GM19099 (cell line): ENCODE data around the gene SYT12.

ENCODE experiments used
- POLR2A ChIP-seq: IDR thresholded peaks from 3 replicates; pipeline ENCODE4 v1.6.1; 2011; ENCODE audit warnings: low read depth; ENCODE audit not compliant: insufficient read length; ENCODE audit errors: extremely low read depth

The SYT12 gene

DNA sequence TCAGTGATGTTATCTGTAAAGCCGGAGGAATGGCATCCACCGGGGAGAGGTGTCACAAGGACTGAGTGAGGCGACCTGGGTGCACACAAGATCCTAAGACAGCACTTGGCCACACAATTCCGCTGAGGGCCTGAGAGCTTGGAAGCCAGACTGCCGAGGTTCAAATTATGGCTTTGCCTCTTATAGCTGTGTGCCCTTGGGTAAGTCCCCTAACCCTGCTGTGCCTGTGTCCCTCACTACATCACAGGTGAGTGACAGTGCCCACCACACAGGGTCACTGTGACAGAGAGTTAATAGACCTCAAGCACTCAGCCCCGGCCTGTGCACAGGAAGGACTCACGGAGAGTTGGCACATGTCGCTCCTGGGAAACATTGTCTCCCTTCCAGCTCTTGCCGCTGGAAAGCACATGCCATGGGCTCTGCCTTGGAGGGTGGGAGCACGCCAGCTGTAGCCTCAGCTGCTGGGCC, 34.3 kb downstream of the SYT12 start:
- TF ChIP-seq POLR2A, result no peak

GRCh38 chr11:67058506-67058905, 35.6 kb downstream of the SYT12 start:
- TF ChIP-seq POLR2A, result no peak

GRCh38 chr11:67059671-67060070, 36.7 kb downstream of the SYT12 start:
- TF ChIP-seq POLR2A, result no peak

DNA sequence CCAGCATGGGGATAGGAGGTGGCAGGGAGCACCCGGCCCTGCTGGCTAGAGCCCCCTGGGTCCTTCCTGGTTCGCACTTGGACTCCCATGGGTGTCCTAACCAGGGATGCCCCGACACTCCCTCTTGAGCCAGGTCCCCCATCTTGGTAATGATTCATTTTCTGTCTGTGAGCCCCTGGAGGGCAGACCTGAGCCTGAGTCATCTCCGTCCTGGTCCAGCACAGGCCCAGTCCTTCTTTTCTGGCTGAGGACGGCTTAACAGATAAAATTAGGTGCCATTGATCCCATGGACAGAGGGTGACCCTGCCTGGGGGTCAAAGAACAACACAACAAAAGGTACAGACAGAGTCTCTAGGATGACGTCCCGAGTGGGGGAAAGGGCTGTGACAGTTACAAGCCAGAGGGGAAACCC, 37.2 kb downstream of the SYT12 start:
- TF ChIP-seq POLR2A, result no peak

GRCh38 chr11:67062526-67063373, 39.8 kb downstream of the SYT12 start:
- TF ChIP-seq POLR2A, result no peak

DNA sequence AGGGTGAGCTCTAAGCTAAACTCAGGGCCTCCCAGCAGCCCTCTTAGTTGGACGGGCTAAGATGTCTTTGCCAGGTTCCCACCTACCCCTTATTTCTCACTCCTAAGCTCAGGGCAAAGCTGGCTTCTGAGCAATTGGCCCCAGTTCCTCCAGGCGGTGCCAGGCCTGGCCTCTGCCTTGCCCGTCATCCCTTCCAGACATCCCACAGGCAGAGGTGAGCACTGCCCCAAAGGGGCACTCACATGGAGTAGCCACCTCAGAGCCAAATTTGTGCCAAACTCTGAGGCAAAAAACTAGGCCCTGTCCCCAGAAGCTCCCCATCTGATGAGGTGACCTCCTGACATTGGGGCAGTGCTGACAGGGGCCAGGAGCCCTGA, 43.4 kb downstream of the SYT12 start:
- TF ChIP-seq POLR2A, result no peak

DNA sequence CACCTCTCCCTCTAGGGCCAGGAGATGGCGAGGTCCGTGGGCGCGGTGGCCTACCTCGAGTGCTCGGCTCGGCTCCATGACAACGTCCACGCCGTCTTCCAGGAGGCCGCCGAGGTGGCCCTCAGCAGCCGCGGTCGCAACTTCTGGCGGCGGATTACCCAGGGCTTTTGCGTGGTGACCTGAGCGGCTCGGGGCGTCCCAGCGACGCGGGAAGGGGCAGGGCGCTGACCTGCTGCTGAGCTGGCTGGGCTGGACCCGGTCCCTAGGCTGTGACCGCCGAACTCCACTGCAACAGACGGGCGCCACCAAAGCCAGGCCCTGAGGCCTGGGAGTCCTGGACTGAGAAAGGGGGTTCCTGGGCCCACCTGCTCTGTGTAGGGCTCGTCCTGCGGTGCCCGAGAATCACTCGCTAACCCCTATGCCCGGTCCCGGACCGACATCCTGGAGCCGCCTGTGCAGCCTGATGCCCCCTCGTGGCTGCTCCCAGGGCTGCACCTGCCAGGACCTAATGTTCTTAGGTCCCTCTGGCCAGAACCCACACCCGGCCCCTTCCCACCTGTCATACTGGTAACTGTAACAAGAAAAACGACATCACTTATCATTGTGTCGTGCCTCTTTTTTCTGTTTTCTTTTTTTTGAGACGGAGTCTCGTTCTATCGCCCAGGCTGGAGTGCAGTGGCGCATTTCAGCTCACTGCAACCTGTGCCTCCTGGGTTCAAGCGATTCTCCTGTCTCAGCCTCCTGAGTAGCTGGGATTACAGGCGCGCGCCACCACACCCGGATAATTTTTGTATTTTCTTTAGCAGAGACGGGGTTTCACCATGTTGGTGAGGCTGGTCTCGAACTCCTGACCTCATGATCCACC, 48.7 kb downstream of the SYT12 start:
- no peak for TF ChIP-seq POLR2A

DNA sequence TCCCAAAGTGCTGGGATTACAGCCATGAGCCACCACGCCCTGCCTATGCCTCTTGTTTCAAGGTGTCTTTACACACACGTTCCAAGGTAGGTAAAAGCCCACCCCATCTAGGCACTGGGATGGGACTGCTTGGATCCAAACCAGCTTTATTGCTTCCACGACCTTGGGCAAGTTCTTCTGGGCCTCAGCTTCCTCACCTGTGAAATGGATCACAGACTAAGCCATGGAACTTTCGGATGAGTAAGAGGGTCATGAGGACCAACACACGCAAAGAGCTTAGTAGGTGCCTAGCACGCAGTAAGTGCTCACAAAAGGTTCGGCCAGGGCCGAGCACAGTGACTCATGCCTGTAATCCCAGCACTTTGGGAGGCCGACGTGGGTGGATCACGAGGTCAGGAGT, 49.4 kb downstream of the SYT12 start:
- no peak for TF ChIP-seq POLR2A

- no peak for TF ChIP-seq POLR2A
These were observed 51.0 kb downstream of the SYT12 start for GRCh38 chr11:67073908-67074307.

- no peak for TF ChIP-seq POLR2A
These were observed 53.3 kb downstream of the SYT12 start for GRCh38 chr11:67076202-67076601.

DNA sequence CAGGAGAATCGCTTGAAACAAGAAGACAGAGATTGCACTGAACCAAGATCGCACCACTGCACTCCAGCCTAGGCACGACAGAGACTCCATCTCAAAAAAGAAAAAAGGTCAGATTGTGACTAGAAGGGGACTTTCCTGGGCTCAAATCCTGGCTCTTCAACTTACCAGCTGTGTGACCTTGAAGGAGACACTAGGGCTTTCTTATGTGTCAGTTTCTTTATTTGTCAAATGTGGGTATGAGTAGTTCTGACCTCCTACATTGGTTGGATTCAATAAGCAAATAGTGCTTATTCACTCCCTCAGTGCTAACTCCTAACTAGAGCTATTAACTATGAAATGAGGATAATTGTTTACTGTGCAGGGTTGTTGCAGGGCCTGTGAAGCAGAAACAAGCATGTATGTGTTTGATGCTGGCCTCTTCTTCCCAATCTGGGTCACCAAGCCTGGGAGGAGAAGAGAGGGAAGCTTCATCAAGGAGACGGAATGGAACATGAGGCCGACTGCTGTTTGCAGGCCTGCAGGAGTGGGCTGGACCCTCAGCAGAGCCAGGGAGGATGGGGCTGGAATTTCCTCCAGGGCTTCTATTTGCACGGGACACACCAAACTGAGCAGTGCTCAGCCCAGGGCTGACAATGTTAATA, 56.3 kb downstream of the SYT12 start:
- TF ChIP-seq POLR2A, result no peak

- no peak for TF ChIP-seq POLR2A
These were observed 59.3 kb downstream of the SYT12 start for GRCh38 chr11:67082071-67082791.

GRCh38 chr11:67083786-67084366, 60.9 kb downstream of the SYT12 start:
- TF ChIP-seq POLR2A, result no peak

DNA sequence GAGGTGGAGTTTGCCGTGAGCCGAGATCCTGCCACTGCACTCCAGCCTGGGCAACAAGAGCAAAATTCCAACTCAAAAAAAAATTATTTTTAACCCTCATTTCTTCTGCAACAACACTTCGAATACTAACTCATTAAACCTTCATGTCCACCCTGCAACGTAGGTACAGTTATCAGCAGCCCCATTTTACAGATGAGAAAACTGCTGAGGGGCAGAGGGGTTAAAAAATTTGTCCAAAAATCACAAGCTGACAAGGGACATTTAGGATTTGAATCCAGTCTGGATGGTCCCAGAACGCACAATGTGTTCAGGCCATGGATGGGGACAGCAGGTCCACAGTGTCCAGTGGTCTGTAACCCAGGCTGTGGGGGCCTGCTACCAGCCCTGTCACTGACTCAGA, 62.7 kb downstream of the SYT12 start:
- TF ChIP-seq POLR2A, result no peak
